ENCODE data around the gene SNPH. TPM values are rescaled to one million over a fixed set of nuclear protein-coding genes. Genes with fewer than 3 reads are reported as not detected.

Gene SNPH
- total RNA-seq, 4 donors from 2014 or later, result 0.53 to 6.6 (median 2.4) TPM

DNA sequence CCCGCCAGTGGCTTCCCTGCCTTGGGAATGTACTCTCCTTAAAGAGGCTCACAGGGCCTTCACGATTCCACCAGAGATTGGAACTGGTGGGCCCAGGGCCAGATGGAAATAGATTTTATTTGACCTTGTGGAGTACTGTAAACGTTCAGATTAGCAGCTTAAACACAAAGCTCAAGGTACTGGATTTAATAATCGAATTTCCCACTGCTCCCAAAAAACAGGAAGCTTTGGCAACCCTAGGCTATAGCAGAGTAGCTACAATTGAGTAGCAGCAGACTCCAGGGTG is 55.5 kb downstream of the SNPH start:
- H3K27ac ChIP-seq, result no peak overlapping the region

DNA sequence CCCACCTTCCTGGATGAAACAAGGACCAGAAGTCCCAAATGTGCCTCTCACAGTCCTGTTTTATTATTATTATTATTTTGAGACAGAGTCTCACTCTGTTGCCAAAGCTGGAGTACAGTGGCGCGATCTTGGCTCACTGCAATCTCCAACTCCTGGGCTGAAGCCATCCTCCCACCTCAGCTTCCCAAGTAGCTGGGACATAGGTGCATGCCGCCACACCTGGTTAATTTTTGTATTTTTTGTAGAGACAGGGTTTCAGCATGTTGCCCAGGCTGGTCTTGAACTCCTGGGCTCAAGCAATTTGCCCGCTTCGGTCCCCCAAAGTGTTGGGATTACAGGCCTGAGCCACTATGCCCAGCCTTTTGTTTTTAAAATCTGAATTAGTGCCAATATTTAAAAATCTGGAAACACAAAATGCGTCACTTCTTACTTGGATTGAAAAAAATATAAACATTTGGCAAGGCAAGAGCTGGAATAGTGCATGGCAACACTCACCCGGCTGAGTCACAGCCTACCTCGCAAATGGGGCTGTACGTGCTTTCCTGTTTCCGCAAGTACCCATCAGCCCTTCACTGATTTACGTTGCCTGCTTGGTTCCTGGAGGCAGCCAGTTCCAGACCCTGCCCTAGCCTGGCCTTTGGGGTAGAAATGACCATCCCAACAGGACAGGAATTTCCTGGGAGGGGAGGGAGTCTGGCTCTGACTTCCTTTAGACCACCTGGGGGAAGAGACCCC is 56.6 kb downstream of the SNPH start:
- Histone ChIP-seq H3K9me3 (no peaks in the 10 kb centered on the region), H3K4me3 (no peak overlapping the region), H3K27ac (peak overlapping the region; percentile 17 to 77 (median 51)), H3K36me3 (no peaks in the 10 kb centered on the region), H3K4me1 (peaks cover 0 to 26% (median 10%) of the 10 kb centered on the region in 4 donors), H3K27me3 (no peaks in the 10 kb centered on the region)
- no peak for TF ChIP-seq POLR2A (IDR thresholded peaks at IDR 0.05)
- TF ChIP-seq, protein P1, sequence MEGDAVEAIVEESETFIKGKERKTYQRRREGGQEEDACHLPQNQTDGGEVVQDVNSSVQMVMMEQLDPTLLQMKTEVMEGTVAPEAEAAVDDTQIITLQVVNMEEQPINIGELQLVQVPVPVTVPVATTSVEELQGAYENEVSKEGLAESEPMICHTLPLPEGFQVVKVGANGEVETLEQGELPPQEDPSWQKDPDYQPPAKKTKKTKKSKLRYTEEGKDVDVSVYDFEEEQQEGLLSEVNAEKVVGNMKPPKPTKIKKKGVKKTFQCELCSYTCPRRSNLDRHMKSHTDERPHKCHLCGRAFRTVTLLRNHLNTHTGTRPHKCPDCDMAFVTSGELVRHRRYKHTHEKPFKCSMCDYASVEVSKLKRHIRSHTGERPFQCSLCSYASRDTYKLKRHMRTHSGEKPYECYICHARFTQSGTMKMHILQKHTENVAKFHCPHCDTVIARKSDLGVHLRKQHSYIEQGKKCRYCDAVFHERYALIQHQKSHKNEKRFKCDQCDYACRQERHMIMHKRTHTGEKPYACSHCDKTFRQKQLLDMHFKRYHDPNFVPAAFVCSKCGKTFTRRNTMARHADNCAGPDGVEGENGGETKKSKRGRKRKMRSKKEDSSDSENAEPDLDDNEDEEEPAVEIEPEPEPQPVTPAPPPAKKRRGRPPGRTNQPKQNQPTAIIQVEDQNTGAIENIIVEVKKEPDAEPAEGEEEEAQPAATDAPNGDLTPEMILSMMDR (IDR thresholded peaks at IDR 0.05), result no peak
- peak in 2 of 3 donors; percentile 37 to 59 for DNase-seq

More for the DNA sequence above, 55.5 kb downstream of the SNPH start:
- DNase-seq, result no peak
- peaks cover 0 to 15% (median 10%) of the 10 kb centered on the region in 4 donors for H3K4me1 ChIP-seq
- no peaks in the 10 kb centered on the region for H3K27me3 ChIP-seq
- no peak overlapping the region for H3K4me3 ChIP-seq
- TF ChIP-seq, protein P1 (IDR thresholded peaks at IDR 0.05), result no peak
- TF ChIP-seq POLR2A (IDR thresholded peaks at IDR 0.05), result no peak
- H3K36me3 ChIP-seq, result no peaks in the 10 kb centered on the region
- no peaks in the 10 kb centered on the region for H3K9me3 ChIP-seq

DNA sequence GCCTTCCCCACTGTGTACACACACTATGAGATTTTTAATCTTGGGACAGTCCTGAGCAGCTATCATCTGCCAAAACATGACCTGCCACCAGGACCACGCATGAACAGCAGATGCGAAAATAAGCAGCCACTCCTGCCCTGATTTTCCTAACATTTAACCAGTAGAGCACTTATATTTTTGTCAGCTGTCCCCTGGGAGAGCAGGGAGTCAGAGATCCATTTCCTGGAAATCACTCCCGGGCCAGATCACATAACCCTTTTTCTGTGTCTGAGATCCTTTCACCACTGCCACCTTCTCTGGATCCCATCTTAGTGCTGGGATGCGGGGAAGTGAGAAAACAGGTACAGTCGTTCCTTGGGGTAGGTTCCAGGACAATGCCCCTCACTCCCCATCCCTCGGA is 57.2 kb downstream of the SNPH start:
- Histone ChIP-seq H3K27me3 (no peaks in the 10 kb centered on the region), H3K4me1 (peaks cover 0 to 30% (median 10%) of the 10 kb centered on the region in 4 donors), H3K9me3 (no peaks in the 10 kb centered on the region), H3K36me3 (no peaks in the 10 kb centered on the region), H3K27ac (peak overlapping the region; percentile 17 to 77 (median 51)), H3K4me3 (no peak overlapping the region)
- TF ChIP-seq, protein P1 (IDR thresholded peaks at IDR 0.05), result no peak
- no peak for TF ChIP-seq POLR2A (IDR thresholded peaks at IDR 0.05)
- DNase-seq, result peak in 2 of 3 donors; percentile 12 to 36

DNA sequence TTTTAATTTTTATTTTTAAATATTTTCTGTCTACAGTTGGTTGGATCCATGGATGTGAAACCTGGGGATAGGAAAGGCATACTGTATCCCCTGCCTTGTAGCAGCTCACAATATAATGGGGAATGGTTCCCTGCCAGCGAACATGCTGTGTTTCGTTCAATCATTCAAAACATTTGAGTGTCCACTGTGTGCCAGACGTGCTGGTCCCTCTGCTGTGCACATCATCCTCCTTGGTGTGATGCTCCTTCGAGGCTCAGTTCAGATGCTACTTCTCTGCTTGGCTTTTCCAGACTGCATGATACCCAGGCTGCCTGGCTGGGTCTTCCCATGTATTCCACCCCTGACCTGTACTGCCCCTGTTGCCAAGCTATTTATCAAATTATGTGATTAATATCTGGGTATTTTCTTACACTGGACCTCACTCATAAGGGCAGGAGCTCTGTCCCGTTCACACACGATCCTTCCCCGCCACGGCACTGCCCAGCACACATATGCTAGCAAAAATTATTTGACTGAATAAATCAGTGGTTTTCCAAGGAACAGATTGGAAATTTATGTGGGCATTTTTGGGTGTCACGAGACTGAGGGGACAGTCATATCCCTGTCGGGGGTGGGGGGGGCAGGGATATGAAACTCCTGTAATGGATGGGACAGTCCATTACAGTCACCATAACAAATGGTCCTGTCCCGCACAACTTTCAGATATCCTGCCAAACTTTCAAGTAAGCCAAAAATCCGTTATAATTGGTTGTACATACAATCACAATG is 57.9 kb downstream of the SNPH start:
- Histone ChIP-seq H3K27me3 (no peaks in the 10 kb centered on the region), H3K4me3 (no peak overlapping the region), H3K36me3 (no peaks in the 10 kb centered on the region), H3K27ac (peak overlapping the region; percentile 66 to 96 (median 91)), H3K9me3 (no peaks in the 10 kb centered on the region), H3K4me1 (peaks cover 0 to 32% (median 10%) of the 10 kb centered on the region in 4 donors)
- TF ChIP-seq POLR2A (IDR thresholded peaks at IDR 0.05), result no peak
- TF ChIP-seq, protein P1 (IDR thresholded peaks at IDR 0.05), result no peak
- peak in 2 of 3 donors; percentile 28 to 43 for DNase-seq

DNA sequence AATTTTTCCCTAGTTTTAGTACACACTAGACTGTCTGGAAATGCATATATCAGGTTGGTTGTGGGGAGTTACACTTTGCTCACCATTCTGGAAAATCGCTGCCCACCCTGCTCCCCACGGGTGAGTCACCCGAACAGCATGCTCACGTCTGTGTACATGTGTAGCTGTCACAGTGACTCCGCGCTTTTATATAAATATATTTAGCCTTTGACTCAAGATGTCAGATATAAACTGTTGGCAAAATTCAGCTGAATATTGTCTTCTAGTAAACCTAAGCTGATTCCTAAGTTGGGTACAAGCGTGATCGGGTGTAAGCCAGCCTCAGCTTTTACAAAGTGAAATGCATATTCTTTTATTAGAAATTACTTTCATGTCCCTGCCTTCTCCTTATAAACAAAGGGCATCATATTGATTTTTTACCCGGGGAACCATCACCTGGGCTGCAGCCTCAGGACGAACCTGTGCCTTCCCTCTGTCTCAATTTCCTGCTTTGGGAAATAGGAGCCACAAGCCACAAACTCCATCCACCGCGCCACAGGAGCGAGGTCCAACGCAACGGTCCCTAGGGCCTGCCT is 58.6 kb downstream of the SNPH start:
- H3K36me3 ChIP-seq, result no peaks in the 10 kb centered on the region
- peak overlapping the region; percentile 91 to 97 (median 94) for H3K27ac ChIP-seq
- DNase-seq, result peak in 2 of 3 donors; percentile 32 to 45
- TF ChIP-seq POLR2A (IDR thresholded peaks at IDR 0.05), result no peak
- TF ChIP-seq, protein P1 (IDR thresholded peaks at IDR 0.05), result no peak
- H3K4me1 ChIP-seq, result peaks cover 0 to 38% (median 10%) of the 10 kb centered on the region in 4 donors
- no peaks in the 10 kb centered on the region for H3K27me3 ChIP-seq
- H3K9me3 ChIP-seq, result no peaks in the 10 kb centered on the region
- peak overlapping the region; percentile 75 to 90 (median 80) for H3K4me3 ChIP-seq

Measured in Peyer's patch (tissue), 4 donors.